Skeletal muscle tissue (tissue), 4 donors: Measurements from ENCODE around the gene PSENEN. TPM values are rescaled to one million over a fixed set of nuclear protein-coding genes. Genes with fewer than 3 reads are reported as not detected.
"Not testable (repeated sequence)": the region's sequence is repeated elsewhere in the genome, so short reads cannot be mapped to it uniquely, and the experiment has no call there.

Source experiments
- H3K27ac ChIP-seq: one replicate; pipeline ENCODE4 v1.7.0; 2013; ENCODE audit warnings: mild to moderate bottlenecking, low read depth, low read length, inconsistent platforms
- H3K27me3 ChIP-seq, 3 donors: one replicate each; pipeline ENCODE4 v1.7.0; 2013; ENCODE audit warnings: low read length in 3 of 3; ENCODE audit not compliant: control insufficient read depth in 3 of 3, insufficient read depth in 3 of 3
- H3K36me3 ChIP-seq, 3 donors: one replicate each; pipeline ENCODE4 v1.7.0; 2013; ENCODE audit warnings: low read length in 3 of 3; ENCODE audit not compliant: control insufficient read depth in 3 of 3, insufficient read depth in 3 of 3
- H3K4me1 ChIP-seq, 3 donors: one replicate each; pipeline ENCODE4 v1.7.0; 2013; ENCODE audit warnings: low read length in 3 of 3, mild to moderate bottlenecking in 3 of 3; ENCODE audit not compliant: control insufficient read depth in 3 of 3, insufficient read depth in 3 of 3
- H3K4me3 ChIP-seq, 3 donors: one replicate each; pipeline ENCODE4 v1.7.0; 2013; ENCODE audit warnings: low read length in 3 of 3
- H3K9ac ChIP-seq, 3 donors: one replicate each; pipeline ENCODE4 v1.7.0; 2013; ENCODE audit warnings: low read length in 3 of 3, mild to moderate bottlenecking in 3 of 3, moderate library complexity in 2 of 3, low read depth in 1 of 3
- H3K9me3 ChIP-seq, 3 donors: one replicate each; pipeline ENCODE4 v1.7.0; 2013; ENCODE audit warnings: low read length in 3 of 3; ENCODE audit not compliant: control insufficient read depth in 3 of 3
- total RNA-seq: library from RNA; depleted of rRNA; stranded (reverse); fragments of >200 nt; gene quantifications from one replicate; pipeline ENCODE4 v1.2.3, GENCODE V29; 2014
- donor health status: Osteomylitis.

The PSENEN gene
- total RNA-seq, 1 donor from 2014 or later = 7.8 TPM

DNA sequence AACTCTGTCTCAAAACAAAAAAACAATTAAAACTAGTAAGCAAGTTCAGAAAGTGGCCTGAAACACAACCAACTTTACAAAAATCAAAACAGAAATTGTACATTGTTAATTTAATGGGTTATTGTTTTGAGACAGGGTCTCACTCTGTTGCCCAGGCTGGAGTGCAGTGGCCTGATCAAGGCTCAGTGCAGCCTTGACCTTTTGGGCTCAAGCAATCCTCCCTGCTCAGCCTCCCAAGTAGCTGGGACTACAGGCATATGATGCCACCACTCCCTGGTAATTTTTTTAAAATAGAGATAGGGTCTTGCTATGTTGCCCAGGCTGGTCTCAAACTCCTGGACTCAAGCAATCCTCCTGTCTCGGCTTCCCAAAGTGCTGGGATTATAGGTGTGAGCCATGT is 50.1 kb downstream of the PSENEN start:
- H3K36me3 ChIP-seq, H3K9me3 ChIP-seq, H3K4me1 ChIP-seq, H3K9ac ChIP-seq, H3K4me3 ChIP-seq, H3K27ac ChIP-seq: not testable (repeated sequence)
- H3K27me3 ChIP-seq = peaks cover 20 to 30% (median 29%) of the 10 kb centered on the region in 3 donors

Other genes with a start within 250 kb of the PSENEN start
- gene DMKN, start 232.0 kb upstream of the PSENEN start, total RNA-seq = not detected
- not detected for gene SBSN, start 217.3 kb upstream of the PSENEN start, total RNA-seq
- gene GAPDHS, start 212.2 kb upstream of the PSENEN start, total RNA-seq = not detected
- gene TMEM147, start 200.0 kb upstream of the PSENEN start, total RNA-seq = 55.3 TPM
- not detected for gene ATP4A, start 182.0 kb upstream of the PSENEN start, total RNA-seq
- gene PMIS2, start 159.5 kb upstream of the PSENEN start, total RNA-seq = not detected
- 5.7 TPM for gene HAUS5, start 132.9 kb upstream of the PSENEN start, total RNA-seq
- gene RBM42, start 116.6 kb upstream of the PSENEN start, total RNA-seq = 20.9 TPM
- gene ETV2, start 103.9 kb upstream of the PSENEN start, total RNA-seq = 2.1 TPM
- 368 TPM for gene COX6B1, start 97.3 kb upstream of the PSENEN start, total RNA-seq
- gene UPK1A, start 79.1 kb upstream of the PSENEN start, total RNA-seq = not detected
- not detected for gene ZBTB32, start 41.1 kb upstream of the PSENEN start, total RNA-seq
- gene KMT2B, start 27.6 kb upstream of the PSENEN start, total RNA-seq = 5.7 TPM
- 3.1 TPM for gene IGFLR1, start 3.2 kb upstream of the PSENEN start, total RNA-seq
- 3.7 TPM for gene U2AF1L4, start 233 bp upstream of the PSENEN start, total RNA-seq
- 3.1 TPM for gene LIN37, start 2.9 kb downstream of the PSENEN start, total RNA-seq
- gene HSPB6, start 11.4 kb downstream of the PSENEN start, total RNA-seq = 52.7 TPM
- gene PROSER3, start 12.5 kb downstream of the PSENEN start, total RNA-seq = 1.0 TPM
- gene ARHGAP33, start 29.9 kb downstream of the PSENEN start, total RNA-seq = 1.0 TPM
- not detected for gene PRODH2, start 67.2 kb downstream of the PSENEN start, total RNA-seq
- under 0.01 TPM for gene NPHS1, start 106.9 kb downstream of the PSENEN start, total RNA-seq
- not detected for gene KIRREL2, start 111.3 kb downstream of the PSENEN start, total RNA-seq
- 2.1 TPM for gene APLP1, start 122.9 kb downstream of the PSENEN start, total RNA-seq
- 3.7 TPM for gene NFKBID, start 154.9 kb downstream of the PSENEN start, total RNA-seq
- 1.6 TPM for gene HCST, start 156.9 kb downstream of the PSENEN start, total RNA-seq
- 9.9 TPM for gene TYROBP, start 162.6 kb downstream of the PSENEN start, total RNA-seq
- gene LRFN3, start 190.7 kb downstream of the PSENEN start, total RNA-seq = 0.52 TPM
- 8.4 TPM for gene SDHAF1, start 249.5 kb downstream of the PSENEN start, total RNA-seq